Activated CD4-positive, alpha-beta T cell treated with anti-CD3 and anti-CD28 coated beads for 1 hour (primary cell): ENCODE data around the gene TSR3.

Experiments used
- DNase-seq: peaks from one replicate; pipeline ENCODE4 v3.0.0-alpha.2; 2020

The TSR3 gene

GRCh38 chr16:1377406-1378010, 25.8 kb upstream of the TSR3 start:
- no peak for DNase-seq

DNA sequence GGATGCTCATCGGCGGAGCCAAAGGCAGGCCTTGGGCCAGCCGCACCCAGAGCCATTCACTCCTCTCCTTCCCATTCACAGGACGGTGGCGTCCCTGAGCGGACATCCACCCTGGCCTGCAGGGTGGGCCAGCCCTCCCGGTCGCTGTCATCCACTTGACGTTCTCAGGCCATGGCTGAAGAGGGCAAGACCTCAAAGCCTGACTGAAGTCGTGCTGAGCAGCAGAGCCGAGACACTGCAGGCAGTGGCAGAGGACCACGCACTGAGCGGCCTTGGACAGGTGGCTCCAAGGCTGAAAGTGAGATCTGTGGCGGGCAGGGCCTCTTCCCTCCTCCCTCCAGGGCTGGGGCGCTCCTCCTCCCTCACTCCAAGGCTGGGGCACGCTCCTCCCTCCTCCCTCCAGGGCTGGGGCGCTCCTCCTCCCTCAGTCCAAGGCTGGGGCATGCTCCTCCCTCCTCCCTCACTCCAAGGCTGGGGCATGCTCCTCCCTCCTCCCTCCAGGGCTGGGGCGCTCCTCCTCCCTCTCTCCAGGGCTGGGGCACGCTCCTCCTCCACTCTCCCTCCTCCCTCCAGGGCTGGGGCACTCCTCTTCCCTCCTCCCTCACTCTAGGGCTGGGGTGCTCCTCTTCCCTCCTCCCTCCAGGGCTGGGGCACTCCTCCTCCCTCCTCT, 24.2 kb upstream of the TSR3 start:
- no peak for DNase-seq

- no peak for DNase-seq
Measured at GRCh38 chr16:1375298-1375640, 23.6 kb upstream of the TSR3 start.

DNA sequence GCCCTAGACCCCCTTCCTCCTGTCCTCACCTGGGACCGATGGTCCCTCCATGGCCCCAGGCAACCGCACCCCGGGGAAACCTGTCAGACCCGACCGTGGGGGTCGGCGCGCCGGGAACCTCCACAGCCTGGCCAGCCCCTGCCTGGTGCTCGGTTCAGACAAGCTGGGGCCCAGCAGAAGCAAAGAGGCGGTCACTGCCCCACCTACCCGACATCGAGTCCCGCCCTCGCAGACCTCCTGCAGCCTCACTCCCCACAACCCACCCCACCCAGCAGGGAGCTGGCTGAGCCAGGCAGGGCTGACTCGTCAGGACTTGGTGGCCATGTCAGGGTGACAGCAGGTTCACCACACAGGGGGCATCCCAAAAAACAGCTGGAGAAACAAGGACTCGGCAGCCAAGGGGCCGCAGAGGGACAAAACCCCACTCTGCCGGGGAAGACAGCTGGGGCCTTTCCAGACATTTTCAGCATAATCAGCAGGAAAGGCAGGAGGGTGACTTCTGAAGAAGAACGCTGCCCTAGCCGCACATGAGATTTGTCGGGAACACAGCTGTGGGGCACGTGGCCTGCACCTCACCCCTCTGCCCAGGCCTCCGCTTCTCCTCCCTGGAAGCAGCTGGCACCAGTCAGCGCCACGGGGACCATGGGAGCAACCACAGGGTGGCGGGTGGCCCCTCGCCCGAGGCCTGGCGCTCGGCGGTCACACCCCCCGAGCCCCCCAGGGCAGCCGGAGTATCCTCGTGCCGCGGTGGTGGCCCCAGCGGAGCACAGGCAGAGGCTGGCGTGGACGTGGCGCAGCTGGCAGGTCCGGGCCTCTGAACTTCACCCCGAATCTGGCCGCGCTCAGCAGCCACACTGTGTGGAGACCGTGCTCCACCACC, 23.0 kb upstream of the TSR3 start:
- DNase-seq, result no peak

DNA sequence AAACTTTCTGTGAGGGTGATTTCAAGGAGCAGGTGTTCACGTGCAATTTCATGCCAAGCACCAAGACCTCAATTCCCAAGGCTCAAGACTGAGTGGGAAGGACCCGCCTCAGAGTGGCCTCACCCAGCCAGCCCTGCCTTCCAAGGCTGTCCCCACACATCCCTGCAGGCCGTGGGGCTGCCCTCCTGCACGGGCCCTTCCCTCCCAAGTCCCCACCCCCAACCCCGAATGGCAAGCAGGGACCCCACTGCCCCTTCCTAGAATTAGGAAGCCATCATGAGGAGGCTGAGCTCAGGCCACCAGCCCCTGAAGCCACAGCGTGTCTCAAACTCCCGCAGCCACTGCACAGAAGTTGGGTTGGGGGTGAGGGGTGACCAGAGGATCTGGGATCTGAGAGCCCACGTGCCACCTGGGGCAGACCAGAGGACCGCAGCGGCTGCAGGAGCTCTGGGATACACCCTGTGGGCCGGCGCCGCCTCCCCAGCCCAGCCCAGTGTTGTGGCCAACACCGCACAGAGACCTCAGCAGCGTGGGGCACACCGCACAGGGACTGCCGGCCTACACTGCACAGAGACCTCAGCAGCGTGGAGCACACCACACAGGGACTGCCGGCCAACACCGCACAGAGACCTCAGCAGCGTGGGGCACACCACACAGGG, 20.7 kb upstream of the TSR3 start:
- no peak for DNase-seq

GRCh38 chr16:1371054-1371978, 19.6 kb upstream of the TSR3 start:
- DNase-seq, result no peak

DNA sequence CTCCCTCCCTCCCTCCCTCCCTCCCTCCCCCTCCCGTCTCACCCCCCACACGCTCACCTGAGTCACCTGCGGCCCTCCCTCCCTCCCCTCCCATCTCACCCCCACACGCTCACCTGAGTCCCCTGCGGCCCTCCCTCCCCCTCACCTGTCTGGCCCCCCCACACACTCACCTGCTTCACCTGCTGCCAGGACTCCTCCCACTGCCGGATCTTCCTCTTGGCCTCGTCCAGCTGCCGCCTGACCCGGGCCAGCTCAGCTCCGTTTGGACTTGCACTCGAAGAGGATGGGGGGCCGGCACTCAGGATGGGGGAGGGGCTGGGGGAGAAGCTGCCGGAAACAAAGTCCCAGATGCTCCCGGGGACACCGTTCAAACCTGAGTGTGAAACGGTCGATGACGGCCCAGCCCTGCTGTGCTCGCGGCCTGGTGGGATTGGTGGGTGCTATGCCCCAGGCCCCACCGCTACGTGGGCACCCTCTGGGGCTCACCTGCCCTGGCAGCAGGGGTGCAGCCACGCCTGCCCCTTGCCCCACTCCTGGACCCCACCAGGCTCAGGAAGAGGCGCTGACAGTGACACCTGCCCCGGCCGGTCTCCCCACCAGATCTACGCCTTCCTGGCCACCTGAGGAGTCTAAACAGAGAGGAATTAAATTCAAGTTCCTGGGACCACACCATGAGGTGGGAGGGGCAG, 16.0 kb upstream of the TSR3 start:
- no peak for DNase-seq

DNA sequence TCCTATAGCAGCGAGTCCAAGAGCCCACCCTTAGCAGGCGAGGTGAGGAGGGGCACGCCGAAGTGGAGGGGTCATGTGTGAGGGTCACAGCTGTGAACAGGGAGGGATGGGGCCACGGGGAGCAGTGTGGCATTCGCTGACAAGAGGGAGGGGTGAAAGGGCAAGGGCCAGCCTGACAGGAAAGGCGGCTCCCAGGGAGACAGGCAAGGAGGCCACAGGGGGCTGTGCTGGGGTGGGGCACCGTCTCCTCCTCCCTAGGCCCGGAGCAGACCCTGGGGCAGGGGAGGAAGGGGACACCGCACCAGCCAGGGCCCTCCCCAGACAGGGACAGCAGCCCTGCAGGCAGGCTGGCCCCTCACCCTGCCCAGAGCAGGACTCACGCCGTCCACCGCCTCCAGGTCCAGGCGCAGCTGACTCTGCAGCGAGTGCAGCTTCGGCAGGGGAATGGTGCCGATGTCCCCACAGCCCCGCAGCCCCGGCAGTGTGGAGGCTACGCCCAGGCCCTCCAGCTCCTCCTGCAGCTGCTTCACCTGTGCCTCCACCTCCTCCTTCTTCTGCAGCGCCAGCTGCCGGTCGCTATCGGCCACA, 15.1 kb upstream of the TSR3 start:
- DNase-seq, result no peak

- DNase-seq, result no peak
Measured at GRCh38 chr16:1366060-1366711, 14.5 kb upstream of the TSR3 start.

GRCh38 chr16:1364510-1364909, 12.8 kb upstream of the TSR3 start:
- no peak for DNase-seq

- DNase-seq, result peak; percentile 55
Measured at GRCh38 chr16:1363501-1364041, 11.9 kb upstream of the TSR3 start.

DNA sequence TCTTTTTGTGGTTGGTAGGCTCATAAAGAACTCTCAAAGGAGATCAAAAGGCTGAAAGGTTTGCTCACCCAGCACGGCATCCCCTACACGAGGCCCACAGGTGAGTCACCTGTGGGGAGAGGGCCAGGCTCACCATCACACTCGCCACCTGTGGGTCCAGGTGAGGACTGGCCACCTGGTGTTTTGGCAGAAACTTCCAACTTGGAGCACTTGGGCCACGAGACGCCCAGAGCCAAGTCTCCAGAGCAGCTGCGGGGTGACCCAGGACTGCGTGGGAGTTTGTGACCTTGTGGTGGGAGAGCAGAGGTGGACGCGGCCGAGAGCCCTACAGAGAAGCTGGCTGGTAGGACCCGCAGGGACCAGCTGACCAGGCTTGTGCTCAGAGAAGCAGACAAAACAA, 11.1 kb upstream of the TSR3 start:
- no peak for DNase-seq

DNA sequence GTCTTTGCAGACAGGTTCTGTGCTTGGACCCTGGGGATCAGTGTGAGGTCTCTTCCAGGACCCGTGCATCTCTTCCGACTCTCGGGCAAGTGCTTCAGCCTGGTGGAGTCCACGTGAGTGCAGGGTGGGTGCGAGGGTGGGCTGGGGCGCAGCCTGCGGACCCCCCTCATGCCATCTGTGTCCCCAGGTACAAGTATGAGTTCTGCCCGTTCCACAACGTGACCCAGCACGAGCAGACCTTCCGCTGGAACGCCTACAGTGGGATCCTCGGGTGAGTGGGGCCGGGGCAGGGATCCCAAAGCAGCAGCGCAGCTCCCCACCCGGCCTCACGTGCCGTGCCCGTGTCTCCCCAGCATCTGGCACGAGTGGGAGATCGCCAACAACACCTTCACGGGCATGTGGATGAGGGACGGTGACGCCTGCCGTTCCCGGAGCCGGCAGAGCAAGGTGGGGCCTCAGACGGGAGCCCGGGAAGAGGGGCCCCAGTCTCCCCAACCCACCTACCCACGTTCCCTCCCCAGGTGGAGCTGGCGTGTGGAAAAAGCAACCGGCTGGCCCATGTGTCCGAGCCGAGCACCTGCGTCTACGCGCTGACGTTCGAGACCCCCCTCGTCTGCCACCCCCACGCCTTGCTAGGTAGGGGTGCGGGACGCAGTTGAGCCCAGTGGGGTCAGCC, 10.1 kb upstream of the TSR3 start:
- no peak for DNase-seq

DNA sequence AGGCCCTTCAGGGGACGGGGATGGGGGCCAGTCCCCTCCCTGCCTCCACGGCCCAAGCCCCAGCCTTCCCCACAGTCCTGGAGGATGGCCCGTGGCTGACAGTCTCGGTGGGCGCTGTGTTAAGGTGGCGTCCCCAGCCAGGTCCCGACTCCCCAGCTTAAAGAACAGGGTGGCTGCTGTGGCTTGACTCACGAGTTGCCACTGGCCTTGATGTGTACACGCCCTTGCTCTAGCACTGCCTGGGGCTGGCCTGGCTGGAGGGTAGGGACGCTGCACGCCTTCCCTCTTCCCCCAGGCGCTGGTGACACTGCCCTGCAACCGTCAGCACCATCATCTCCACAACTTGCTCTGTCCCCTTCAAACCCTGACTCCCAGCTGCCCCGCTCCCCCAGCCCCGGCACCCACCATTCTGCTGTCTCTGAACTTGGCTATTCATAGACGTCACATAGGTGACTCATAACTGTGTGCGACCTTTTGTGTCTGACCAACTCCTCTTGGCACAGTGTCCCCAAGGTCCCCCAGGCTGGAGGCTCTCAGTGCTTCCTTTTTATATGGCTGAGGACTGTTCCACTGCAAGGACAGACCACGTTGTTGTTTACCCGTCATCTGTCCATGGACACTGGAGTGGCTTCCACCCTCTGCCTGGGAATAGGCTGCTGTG, 6.4 kb upstream of the TSR3 start:
- no peak for DNase-seq

DNA sequence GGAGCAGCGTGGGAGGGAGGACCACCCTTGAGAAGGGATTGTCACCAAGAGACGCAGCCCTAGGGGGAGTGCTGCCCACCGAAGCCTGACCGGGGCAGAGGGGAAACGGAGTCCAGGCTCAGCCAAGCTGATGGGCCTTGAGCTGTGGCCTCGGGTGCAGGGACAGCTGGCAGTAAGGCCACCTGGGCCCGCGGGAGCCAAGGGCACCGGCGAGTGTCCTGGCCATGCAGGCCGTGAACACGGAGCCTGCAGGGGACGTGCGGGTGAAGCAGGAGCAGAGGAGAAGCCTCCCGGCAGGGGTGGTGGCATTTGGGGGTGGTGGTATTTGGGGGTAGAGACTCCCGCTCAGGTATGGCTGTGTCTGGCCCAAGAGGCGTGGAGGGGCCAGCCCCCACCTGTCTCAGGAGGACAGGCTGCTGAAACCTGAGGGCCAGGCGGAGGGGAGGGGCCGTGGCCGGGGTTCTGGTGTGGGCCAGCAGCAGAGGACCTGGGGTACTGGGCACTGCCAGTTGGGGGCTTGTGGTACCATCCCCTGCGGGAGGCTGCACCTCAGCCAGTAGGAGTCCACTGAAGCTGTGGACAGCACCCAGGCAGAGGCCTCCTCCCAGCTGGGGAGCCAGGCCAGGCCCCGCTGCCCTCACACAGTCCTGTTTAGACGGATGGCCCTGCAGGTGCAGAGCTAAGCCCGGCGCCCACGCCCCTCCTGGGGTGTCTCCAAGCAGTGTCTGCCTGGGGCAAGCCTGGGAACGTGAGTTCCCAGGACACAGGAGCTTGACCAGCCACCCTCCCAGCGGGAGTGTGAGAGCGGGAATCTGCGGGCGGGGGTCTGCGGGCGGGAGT, 4.6 kb upstream of the TSR3 start:
- no peak for DNase-seq

DNA sequence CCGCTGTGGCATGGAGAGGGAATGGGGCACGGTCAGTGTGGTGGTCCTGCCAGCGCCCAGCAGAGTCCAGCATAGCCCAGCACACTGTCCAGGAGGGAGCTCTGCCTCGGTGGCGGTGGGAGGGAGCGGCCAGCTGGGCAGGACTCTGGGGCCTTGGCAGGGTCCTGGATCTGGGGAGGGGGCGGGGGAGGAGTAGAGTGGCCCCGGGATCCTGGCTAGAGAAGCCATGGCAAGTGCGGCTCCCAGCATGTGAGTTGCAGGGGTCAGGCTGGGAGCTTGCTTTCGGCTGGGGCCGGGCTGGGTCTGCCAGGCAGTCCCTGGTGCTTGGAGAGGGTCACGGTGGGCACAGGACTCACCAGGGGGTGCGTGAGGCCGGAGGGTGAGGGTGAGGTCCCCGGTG, 3.9 kb upstream of the TSR3 start:
- no peak for DNase-seq

GRCh38 chr16:1354815-1355540, 3.3 kb upstream of the TSR3 start:
- DNase-seq, result no peak

DNA sequence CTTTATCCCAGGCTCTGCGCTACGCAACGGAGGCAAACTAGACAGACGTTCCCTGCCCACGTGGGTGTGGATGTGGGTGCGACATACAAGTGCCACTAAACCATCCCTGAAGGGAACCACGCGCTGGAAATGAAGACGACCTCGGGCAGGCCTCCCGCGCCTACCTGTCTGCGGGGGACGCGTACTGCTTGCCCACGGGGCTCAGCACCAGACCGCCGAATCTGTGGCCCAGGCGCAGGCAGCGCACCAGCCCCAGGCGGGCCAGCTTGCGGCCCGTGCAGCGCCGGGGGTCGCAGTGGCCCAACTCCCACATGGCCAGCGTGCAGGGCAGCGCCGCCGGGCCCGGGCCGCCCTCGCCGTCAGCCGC, 480 bp downstream of the TSR3 start:
- no peak for DNase-seq
